NT2/D1 (cell line): Measurements from ENCODE around the gene XPR1.

Source experiments
- SUZ12 ChIP-seq: IDR thresholded peaks from 2 replicates; pipeline ENCODE4 v1.6.1; 2011; ENCODE audit not compliant: insufficient read length, insufficient read depth; ENCODE audit errors: extremely low read depth
- YY1 ChIP-seq: IDR thresholded peaks from 2 replicates; pipeline ENCODE4 v1.6.1; 2011; ENCODE audit not compliant: insufficient read length, insufficient read depth
- ZNF274 ChIP-seq: IDR thresholded peaks from 2 replicates; pipeline ENCODE4 v1.6.1; 2011; ENCODE audit warnings: mild to moderate bottlenecking, low read depth, low read length

GRCh38 chr1:180765151-180765550 is 133.3 kb downstream of the XPR1 start:
- TF ChIP-seq SUZ12 (no peak), ZNF274 (no peak), YY1 (no peak)
